GF-D8 (cell line): Measurements from ENCODE around the gene FHIP1B.
A peak's percentile ranks its signal among the peaks of the same experiment; 100 is the strongest.

Experiments
- DNase-seq: peaks from one replicate; lab custom pipeline; 2025; lab: John Stamatoyannopoulos, UW

Gene FHIP1B

DNA sequence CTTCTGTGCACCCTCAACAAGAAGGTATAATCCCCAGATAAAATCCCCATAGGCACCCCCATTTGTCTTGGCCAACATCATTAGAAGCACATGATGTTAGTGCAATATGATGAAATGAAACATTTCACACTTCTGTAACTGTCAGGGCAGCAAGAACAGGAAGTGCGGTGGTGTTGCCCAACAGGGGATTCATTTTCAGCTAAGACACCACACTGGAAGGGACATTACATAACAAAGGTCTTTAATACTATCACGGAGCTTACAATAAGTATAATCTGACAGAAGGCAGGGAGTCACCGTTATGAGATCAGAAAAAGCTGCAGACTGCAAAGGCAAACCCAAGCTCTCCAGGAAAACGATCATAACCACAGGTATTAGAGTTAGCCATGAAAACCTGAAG lies 33.5 kb downstream of the FHIP1B start:
- peak; percentile 91 for DNase-seq

DNA sequence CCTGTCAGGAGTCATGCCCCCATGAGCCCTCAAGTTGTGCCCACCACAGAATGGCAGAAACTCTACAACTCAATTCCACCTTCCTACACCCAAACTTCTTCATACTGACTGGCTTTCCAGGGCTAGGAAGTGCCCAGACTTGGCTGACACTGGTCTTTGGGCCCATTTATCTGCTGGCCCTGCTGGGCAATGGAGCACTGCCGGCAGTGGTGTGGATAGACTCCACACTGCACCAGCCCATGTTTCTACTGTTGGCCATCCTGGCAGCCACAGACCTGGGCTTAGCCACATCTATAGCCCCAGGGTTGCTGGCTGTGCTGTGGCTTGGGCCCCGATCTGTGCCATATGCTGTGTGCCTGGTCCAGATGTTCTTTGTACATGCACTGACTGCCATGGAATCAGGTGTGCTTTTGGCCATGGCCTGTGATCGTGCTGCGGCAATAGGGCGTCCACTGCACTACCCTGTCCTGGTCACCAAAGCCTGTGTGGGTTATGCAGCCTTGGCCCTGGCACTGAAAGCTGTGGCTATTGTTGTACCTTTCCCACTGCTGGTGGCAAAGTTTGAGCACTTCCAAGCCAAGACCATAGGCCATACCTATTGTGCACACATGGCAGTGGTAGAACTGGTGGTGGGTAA lies 35.1 kb downstream of the FHIP1B start, which contains the start of gene OR52W1:
Gene OR52W1 (plus strand): TSS at position 51 of the 637 bp plus-strand sequence. CDS start 0 bp downstream, at position 51.
- DNase-seq, result no peak

DNA sequence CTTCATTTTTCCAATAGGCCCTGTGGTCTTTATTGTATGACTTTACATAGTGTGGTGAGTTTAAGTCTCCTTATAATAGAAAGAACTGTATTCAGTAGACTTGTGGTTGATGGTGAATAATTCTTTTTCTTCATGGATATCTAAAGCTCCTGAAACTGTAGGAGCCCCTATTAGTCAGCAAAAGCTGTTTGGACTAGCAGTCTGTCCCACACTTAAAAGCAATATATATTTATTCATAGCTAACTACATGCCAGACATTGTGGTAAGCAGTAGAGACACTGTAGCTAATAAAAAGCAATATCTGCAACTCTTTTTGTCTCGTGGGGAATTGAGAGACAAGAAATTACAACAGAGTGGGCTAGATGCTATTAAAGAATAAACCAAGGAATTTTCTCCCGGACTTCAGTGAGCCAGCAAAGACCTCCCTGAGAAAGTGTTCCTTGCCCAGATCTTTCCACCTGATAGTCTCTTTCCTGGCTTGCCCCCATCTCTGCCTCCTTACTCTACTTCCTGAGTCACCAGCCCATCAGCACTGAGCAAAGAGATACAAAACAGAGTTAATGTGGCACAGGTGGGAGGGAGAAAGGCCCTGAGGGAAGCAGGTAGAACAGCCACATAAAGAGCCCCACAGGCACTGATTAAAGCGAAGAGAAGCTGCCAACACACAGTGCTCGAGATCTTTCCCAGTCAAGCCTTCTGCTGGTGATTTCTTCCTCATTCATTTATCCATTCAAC lies 36.8 kb downstream of the FHIP1B start:
- DNase-seq, result no peak

DNA sequence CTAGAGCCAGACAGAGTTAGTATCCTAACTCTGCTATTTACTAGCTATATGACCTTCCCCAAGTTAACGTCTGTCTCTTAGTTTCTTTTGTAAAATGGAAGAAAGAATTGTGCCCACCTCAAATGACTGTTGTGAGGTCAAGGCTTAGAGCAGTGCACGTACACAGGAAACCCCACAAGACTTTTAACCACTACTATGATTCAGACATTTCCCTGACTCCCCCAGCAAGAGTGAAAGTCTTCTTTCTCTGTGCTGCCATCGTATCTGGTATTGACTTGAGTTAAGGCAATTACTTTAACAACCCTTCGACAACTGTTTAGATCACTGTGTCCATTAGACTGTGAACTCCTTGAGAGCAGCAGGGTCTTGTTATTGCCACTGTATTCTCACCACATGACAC lies 38.0 kb downstream of the FHIP1B start:
- no peak for DNase-seq

DNA sequence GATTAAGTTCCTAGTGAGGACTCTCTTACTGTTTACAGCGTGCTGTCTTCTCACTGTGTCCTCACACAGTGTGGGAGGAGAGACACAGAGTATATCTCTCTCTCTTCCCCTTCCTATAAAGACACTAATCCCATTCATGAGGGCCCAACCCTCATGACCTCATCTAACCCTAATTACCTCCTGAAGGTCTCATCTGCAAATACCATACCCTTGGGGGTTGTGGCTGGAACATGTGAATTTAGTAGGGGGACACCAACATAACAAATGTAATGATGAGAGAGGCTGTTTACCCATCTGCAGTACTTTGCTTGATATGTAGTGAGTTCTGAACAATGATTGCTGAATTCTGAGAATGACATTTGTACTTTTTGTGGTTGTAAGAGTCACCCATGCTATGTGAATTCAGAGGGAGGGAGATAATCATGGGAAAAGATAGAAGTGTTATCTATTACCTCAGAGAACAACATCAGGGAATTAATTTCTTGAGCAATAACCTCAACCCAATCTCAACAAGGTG lies 40.3 kb downstream of the FHIP1B start:
- no peak for DNase-seq

DNA sequence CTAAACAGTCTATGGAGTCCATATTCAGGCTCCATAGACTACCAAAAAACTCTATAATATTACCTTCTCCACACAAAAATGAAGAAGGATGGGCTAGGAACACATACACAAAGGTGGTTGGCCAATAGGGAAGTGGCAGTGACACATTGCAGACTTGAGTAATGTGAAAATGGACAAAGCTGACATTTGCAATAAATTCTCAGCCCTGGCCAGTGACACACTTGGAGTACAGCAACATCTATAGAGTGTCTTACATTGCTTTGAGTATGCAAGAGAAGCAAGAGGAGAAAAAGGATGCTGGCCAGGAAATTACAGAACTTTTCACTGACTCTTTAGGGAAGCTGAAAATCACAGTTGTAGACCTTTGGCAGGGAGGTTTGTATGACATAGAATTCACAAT lies 42.7 kb downstream of the FHIP1B start:
- DNase-seq, result no peak

DNA sequence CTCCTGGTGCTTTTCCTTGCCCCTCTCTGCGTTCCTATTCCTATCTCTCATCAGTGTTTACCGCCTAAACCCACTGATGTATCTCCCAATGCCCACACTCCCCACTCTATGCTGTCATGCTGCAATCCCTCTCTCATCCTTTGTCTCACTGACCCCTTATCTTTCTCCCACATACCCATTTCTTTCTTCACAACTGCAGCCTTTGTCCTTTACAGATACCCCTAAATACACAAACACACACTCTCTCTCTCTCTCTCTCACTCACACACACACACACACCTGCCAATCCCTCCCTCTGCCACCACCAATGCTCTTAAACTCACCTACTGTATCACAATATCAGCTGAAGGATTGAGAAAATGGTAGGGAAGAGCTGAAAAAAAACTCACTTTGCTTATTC lies 59.0 kb downstream of the FHIP1B start:
- no peak for DNase-seq

DNA sequence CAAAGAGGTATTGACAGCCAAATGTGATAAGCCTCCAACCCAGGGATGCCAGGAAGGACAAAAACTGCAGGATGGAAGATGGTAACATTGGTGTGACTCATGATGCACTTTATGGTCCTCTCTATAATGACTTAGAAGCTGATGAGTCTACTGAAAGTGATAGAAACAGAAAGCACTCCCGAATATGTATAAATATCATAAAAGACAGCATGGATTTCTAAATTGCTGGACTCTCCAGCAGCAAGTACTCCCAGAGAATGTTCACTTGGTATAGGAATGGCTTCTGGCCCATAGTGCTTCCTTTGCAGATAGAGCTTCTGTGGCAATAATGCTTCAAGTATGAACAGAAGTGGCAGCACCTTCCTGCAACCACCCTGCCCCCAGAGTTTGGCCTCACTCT lies 64.2 kb downstream of the FHIP1B start, which contains the start of gene OR52B2:
Gene OR52B2 (minus strand): TSS at position 101 of the 400 bp plus-strand sequence. CDS start 0 bp downstream, at position 101.
- no peak for DNase-seq
